Panc1 (cell line): ENCODE measurements around the gene CACNG1.

Experiments used
- CTCF ChIP-seq: fragments of 450-650 bp; IDR thresholded peaks from 2 replicates; pipeline ENCODE4 v1.5.1; 2017; ENCODE audit warnings: mild to moderate bottlenecking
- POLR2AphosphoS5 ChIP-seq: IDR thresholded peaks from 2 replicates; pipeline ENCODE4 v1.6.1; 2012; ENCODE audit warnings: mild to moderate bottlenecking, low read depth, low read length, moderate library complexity
- SIN3A ChIP-seq: IDR thresholded peaks from 2 replicates; pipeline ENCODE4 v1.6.1; 2012; ENCODE audit warnings: low read depth, mild to moderate bottlenecking, low read length, moderate library complexity, borderline replicate concordance; ENCODE audit not compliant: insufficient read depth
- TCF7L2 ChIP-seq: IDR thresholded peaks from 2 replicates; pipeline ENCODE4 v1.6.1; 2011; ENCODE audit warnings: mild to moderate bottlenecking, low read depth, low read length, inconsistent platforms

- TF ChIP-seq TCF7L2 = no peak
- TF ChIP-seq CTCF = no peak
- no peak for TF ChIP-seq POLR2AphosphoS5
- no peak for TF ChIP-seq SIN3A
Observed at GRCh38 chr17:67032382-67032781, 12.0 kb upstream of the CACNG1 start.
